SK-N-SH (cell line): ENCODE measurements around the gene ABCD1. TPM values are rescaled to one million over a fixed set of nuclear protein-coding genes. Genes with fewer than 3 reads are reported as not detected.

Experiments used
- CTCF ChIA-PET: fragments of 300-600, 350-600 bp; formaldehyde crosslinking; extraction: SDS; loops from one replicate; lab custom pipeline; 2021; lab: Yijun Ruan, JAX
- POLR2A ChIA-PET: fragments of 350-600 bp; sonication (Branson Sonifier 250); formaldehyde crosslinking; extraction: SDS; loops from one replicate; lab custom pipeline; 2020; ENCODE audit warnings: antibody characterized with exemption, inconsistent platforms; lab: Yijun Ruan, JAX
- DNase-seq: peaks from one replicate; pipeline ENCODE4 v3.0.0; 2012
- H2AFZ ChIP-seq: fragments of 200-600 bp; sonication (generic); 2 replicates; pipeline ENCODE4 v1.8.1; 2016; ENCODE audit warnings: antibody characterized with exemption, mild to moderate bottlenecking, low read depth
- H3F3A ChIP-seq: fragments of 200-600 bp; sonication (generic); replicated peaks from 2 replicates; pipeline ENCODE3; 2016; ENCODE audit warnings: antibody characterized with exemption, mild to moderate bottlenecking; ENCODE audit not compliant: insufficient read depth
- H3K27ac ChIP-seq, 2 experiments: fragments of 200-500 bp in 1 of 2; fragments of 200-600 bp in 1 of 2; sonication (Bioruptor generic) in 1 of 2; sonication (generic), shearing (Covaris generic) in 1 of 2; 2 replicates each; pipeline versions ENCODE4 v1.5.1 to v1.6.1; 2014 to 2016; ENCODE audit warnings: low read depth in 2 of 2, inconsistent platforms in 1 of 2, low read length in 1 of 2, mild to moderate bottlenecking in 1 of 2, mixed read lengths in 1 of 2
- H3K27me3 ChIP-seq: fragments of 200-600 bp; sonication (generic), shearing (Covaris generic); 2 replicates; pipeline ENCODE4 v1.6.1; 2016; ENCODE audit warnings: mixed run types; ENCODE audit not compliant: insufficient read depth
- H3K36me3 ChIP-seq, 2 experiments: fragments of 200-500 bp in 1 of 2; fragments of 200-600 bp in 1 of 2; sonication (Bioruptor generic) in 1 of 2; sonication (generic) in 1 of 2; replicated peaks in 1 of 2; 2 replicates each; pipeline versions ENCODE3 to v1.5.1; 2014 to 2016; ENCODE audit warnings: low read length in 1 of 2, mild to moderate bottlenecking in 1 of 2; ENCODE audit not compliant: insufficient read depth in 2 of 2, control insufficient read depth in 1 of 2
- H3K4me1 ChIP-seq, 2 experiments: fragments of 200-500 bp in 1 of 2; fragments of 200-600 bp in 1 of 2; sonication (Bioruptor generic) in 1 of 2; sonication (generic), shearing (Covaris generic) in 1 of 2; 2 replicates each; pipeline versions ENCODE4 v1.5.1 to v1.6.1; 2014 to 2016; ENCODE audit warnings: low read depth in 1 of 2, low read length in 1 of 2, mixed run types in 1 of 2; ENCODE audit not compliant: insufficient read depth in 2 of 2, control insufficient read depth in 1 of 2
- H3K4me2 ChIP-seq: fragments of 200-600 bp; sonication (generic), shearing (Covaris generic); 2 replicates; pipeline ENCODE4 v1.6.1; 2017; ENCODE audit warnings: mixed run types
- H3K4me3 ChIP-seq, 2 experiments: fragments of 200-500 bp in 1 of 2; fragments of 200-600 bp in 1 of 2; sonication (Bioruptor generic) in 1 of 2; sonication (generic), shearing (Covaris generic) in 1 of 2; 2 replicates each; pipeline versions ENCODE4 v1.5.1 to v1.8.1; 2014 to 2016; ENCODE audit warnings: low read depth in 2 of 2, inconsistent platforms in 1 of 2, low read length in 1 of 2, mild to moderate bottlenecking in 1 of 2, mixed read lengths in 1 of 2, moderate library complexity in 1 of 2
- H3K79me2 ChIP-seq: fragments of 200-600 bp; sonication (generic); 2 replicates; pipeline ENCODE4 v1.8.1; 2017; ENCODE audit warnings: mild to moderate bottlenecking; ENCODE audit not compliant: insufficient read depth
- H3K9ac ChIP-seq: fragments of 200-600 bp; sonication (generic); 2 replicates; pipeline ENCODE4 v1.6.1; 2017; ENCODE audit warnings: mixed run types
- H3K9me2 ChIP-seq: fragments of 200-600 bp; sonication (generic); 2 replicates; pipeline ENCODE4 v1.6.1; 2017; ENCODE audit warnings: mixed run types
- H3K9me3 ChIP-seq: fragments of 200-600 bp; sonication (generic); 2 replicates; pipeline ENCODE4 v1.6.1; 2017; ENCODE audit warnings: mixed run types, mild to moderate bottlenecking, moderate library complexity
- H4K20me1 ChIP-seq: fragments of 200-600 bp; sonication (generic); 2 replicates; pipeline ENCODE4 v1.6.1; 2017; ENCODE audit warnings: mild to moderate bottlenecking, mixed run types; ENCODE audit not compliant: insufficient read depth
- EP300 ChIP-seq, 2 experiments: IDR thresholded peaks; 2 replicates each; pipeline versions ENCODE4 v1.4.0 to v1.6.1; 2012; ENCODE audit warnings: borderline replicate concordance in 1 of 2, low read depth in 1 of 2, low read length in 1 of 2
- EZH2phosphoT487 ChIP-seq: fragments of 200-600 bp; sonication (generic); IDR thresholded peaks from 2 replicates; pipeline ENCODE4 v1.6.1; 2017; ENCODE audit warnings: low read depth, mixed run types, mild to moderate bottlenecking, antibody characterized with exemption, moderate library complexity, borderline replicate concordance
- JUND ChIP-seq: IDR thresholded peaks from 2 replicates; pipeline ENCODE4 v1.4.0; 2012
- MEF2A ChIP-seq: IDR thresholded peaks from 2 replicates; pipeline ENCODE4 v1.4.0; 2012; ENCODE audit warnings: low read depth, borderline replicate concordance
- NRF1 ChIP-seq: IDR thresholded peaks from 2 replicates; pipeline ENCODE4 v1.6.1; 2012; ENCODE audit warnings: low read depth, mild to moderate bottlenecking, low read length
- RCOR1 ChIP-seq: fragments of 150-350 bp; IDR thresholded peaks from 2 replicates; pipeline ENCODE4 v1.6.1; 2017; ENCODE audit warnings: antibody characterized with exemption, low read length
- RFX5 ChIP-seq: IDR thresholded peaks from 2 replicates; pipeline ENCODE4 v1.6.1; 2012; ENCODE audit warnings: mild to moderate bottlenecking, improper control_type of control experiment, low read length
- TAF1 ChIP-seq: IDR thresholded peaks from 2 replicates; pipeline ENCODE4 v1.6.1; 2012; ENCODE audit warnings: low read depth, mild to moderate bottlenecking, low read length, moderate library complexity, borderline replicate concordance
- YY1 ChIP-seq: IDR thresholded peaks from 2 replicates; pipeline ENCODE4 v1.4.0; 2012; ENCODE audit warnings: low read depth, mild to moderate bottlenecking
- WGBS: methylation state at CpG from one replicate; pipeline ENCODE4 v1.1.6; 2017; ENCODE audit warnings: low lambda C conversion rate; 5-methylcytosine and 5-hydroxymethylcytosine counted together
- polyA plus RNA-seq, 3 experiments: library from polyadenylated mRNA; depleted of rRNA; stranded (reverse); fragments of >200 nt; gene quantifications; 2 replicates each; pipeline ENCODE4 v1.2.3, GENCODE V29; 2012
- TF ChIP-seq, protein P1 (sequence below): IDR thresholded peaks from 2 replicates; pipeline ENCODE4; 2012
- TF ChIP-seq, protein P2 (sequence below): IDR thresholded peaks from 2 replicates; pipeline ENCODE4 v1.4.0; 2012; ENCODE audit warnings: low read depth, borderline replicate concordance
- TF ChIP-seq, protein P3 (sequence below): fragments of 200-600 bp; sonication (generic); IDR thresholded peaks from 2 replicates; pipeline ENCODE4 v1.6.1; 2017; ENCODE audit warnings: antibody characterized with exemption, mild to moderate bottlenecking, moderate library complexity
- TF ChIP-seq, protein P4 (sequence below): fragments of 150-350 bp; IDR thresholded peaks from 2 replicates; pipeline ENCODE4 v1.6.1; 2016; ENCODE audit warnings: mild to moderate bottlenecking, low read depth, low read length
- TF ChIP-seq, protein P5 (sequence below): fragments of 150-350 bp; IDR thresholded peaks from 2 replicates; pipeline ENCODE4 v1.6.1; 2017; ENCODE audit warnings: antibody characterized with exemption, low read length, low read depth, borderline replicate concordance
- TF ChIP-seq, protein P6 (sequence below): IDR thresholded peaks from 2 replicates; pipeline ENCODE4 v1.4.0; 2012; ENCODE audit warnings: low read depth, borderline replicate concordance

The ABCD1 gene
- polyA plus RNA-seq, 1 of the 3 experiments (the other 2 are of a cell fraction): 7.9 TPM

DNA sequence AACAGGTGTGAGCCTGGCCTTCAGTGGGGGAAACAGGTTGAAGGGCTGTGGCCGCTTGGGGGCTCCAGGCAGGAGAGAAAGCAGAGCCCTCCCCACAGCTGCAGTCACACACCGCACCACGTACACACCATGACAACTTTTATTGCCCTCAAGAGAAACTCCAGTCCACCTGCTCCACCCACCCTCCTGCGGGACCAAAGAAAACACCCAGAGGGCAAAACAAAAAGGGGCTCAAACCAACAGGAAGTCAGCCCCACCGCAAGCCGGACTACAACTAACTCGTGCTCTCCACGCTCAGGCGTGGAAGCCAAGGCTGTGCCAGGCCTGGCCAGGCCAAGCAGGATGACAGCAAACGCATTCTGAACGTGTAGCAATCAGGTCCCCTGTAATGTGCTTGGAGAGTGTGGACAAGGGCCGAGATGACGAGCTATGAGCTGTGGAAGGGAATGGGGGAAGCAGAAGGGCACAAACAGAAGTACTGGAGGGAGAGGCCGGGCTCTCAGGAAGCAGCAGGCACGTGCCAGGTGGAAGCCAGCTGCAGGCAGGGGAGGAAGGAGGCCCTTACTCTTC lies 24.2 kb upstream of the ABCD1 start:
- H2AFZ ChIP-seq: no peak overlapping the region
- no peaks in the 10 kb centered on the region for H3F3A ChIP-seq
- no peaks in the 10 kb centered on the region for H3K9me3 ChIP-seq
- H3K4me1 ChIP-seq: no peaks in the 10 kb centered on the region
- no peak overlapping the region for H3K9ac ChIP-seq
- TF ChIP-seq, protein P1, sequence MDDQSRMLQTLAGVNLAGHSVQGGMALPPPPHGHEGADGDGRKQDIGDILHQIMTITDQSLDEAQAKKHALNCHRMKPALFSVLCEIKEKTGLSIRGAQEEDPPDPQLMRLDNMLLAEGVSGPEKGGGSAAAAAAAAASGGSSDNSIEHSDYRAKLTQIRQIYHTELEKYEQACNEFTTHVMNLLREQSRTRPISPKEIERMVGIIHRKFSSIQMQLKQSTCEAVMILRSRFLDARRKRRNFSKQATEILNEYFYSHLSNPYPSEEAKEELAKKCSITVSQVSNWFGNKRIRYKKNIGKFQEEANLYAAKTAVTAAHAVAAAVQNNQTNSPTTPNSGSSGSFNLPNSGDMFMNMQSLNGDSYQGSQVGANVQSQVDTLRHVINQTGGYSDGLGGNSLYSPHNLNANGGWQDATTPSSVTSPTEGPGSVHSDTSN: no peak
- TF ChIP-seq, protein P2, sequence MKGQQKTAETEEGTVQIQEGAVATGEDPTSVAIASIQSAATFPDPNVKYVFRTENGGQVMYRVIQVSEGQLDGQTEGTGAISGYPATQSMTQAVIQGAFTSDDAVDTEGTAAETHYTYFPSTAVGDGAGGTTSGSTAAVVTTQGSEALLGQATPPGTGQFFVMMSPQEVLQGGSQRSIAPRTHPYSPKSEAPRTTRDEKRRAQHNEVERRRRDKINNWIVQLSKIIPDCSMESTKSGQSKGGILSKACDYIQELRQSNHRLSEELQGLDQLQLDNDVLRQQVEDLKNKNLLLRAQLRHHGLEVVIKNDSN: no peak
- TF ChIP-seq, protein P3, sequence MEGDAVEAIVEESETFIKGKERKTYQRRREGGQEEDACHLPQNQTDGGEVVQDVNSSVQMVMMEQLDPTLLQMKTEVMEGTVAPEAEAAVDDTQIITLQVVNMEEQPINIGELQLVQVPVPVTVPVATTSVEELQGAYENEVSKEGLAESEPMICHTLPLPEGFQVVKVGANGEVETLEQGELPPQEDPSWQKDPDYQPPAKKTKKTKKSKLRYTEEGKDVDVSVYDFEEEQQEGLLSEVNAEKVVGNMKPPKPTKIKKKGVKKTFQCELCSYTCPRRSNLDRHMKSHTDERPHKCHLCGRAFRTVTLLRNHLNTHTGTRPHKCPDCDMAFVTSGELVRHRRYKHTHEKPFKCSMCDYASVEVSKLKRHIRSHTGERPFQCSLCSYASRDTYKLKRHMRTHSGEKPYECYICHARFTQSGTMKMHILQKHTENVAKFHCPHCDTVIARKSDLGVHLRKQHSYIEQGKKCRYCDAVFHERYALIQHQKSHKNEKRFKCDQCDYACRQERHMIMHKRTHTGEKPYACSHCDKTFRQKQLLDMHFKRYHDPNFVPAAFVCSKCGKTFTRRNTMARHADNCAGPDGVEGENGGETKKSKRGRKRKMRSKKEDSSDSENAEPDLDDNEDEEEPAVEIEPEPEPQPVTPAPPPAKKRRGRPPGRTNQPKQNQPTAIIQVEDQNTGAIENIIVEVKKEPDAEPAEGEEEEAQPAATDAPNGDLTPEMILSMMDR: no peak
- TF ChIP-seq EZH2phosphoT487 (no peak), RFX5 (no peak), JUND (no peak), TAF1 (no peak), MEF2A (no peak), NRF1 (no peak), YY1 (no peak), RCOR1 (no peak), EP300 (IDR thresholded peaks at IDR 0.05; ENCODE audit: borderline replicate concordance in 1 of 2, low read depth in 1 of 2, low read length in 1 of 2) (no peak)
- TF ChIP-seq, protein P4, sequence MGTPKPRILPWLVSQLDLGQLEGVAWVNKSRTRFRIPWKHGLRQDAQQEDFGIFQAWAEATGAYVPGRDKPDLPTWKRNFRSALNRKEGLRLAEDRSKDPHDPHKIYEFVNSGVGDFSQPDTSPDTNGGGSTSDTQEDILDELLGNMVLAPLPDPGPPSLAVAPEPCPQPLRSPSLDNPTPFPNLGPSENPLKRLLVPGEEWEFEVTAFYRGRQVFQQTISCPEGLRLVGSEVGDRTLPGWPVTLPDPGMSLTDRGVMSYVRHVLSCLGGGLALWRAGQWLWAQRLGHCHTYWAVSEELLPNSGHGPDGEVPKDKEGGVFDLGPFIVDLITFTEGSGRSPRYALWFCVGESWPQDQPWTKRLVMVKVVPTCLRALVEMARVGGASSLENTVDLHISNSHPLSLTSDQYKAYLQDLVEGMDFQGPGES: no peak
- TF ChIP-seq, protein P5, sequence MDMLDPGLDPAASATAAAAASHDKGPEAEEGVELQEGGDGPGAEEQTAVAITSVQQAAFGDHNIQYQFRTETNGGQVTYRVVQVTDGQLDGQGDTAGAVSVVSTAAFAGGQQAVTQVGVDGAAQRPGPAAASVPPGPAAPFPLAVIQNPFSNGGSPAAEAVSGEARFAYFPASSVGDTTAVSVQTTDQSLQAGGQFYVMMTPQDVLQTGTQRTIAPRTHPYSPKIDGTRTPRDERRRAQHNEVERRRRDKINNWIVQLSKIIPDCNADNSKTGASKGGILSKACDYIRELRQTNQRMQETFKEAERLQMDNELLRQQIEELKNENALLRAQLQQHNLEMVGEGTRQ: no peak
- TF ChIP-seq, protein P6, sequence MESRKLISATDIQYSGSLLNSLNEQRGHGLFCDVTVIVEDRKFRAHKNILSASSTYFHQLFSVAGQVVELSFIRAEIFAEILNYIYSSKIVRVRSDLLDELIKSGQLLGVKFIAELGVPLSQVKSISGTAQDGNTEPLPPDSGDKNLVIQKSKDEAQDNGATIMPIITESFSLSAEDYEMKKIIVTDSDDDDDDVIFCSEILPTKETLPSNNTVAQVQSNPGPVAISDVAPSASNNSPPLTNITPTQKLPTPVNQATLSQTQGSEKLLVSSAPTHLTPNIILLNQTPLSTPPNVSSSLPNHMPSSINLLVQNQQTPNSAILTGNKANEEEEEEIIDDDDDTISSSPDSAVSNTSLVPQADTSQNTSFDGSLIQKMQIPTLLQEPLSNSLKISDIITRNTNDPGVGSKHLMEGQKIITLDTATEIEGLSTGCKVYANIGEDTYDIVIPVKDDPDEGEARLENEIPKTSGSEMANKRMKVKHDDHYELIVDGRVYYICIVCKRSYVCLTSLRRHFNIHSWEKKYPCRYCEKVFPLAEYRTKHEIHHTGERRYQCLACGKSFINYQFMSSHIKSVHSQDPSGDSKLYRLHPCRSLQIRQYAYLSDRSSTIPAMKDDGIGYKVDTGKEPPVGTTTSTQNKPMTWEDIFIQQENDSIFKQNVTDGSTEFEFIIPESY: no peak
- no peaks in the 10 kb centered on the region for H3K9me2 ChIP-seq
- H3K4me3 ChIP-seq: no peak overlapping the region
- ChIA-PET POLR2A (no interaction called here), CTCF (interaction anchor here (1.1 kb wide), 1 partner anchor 64 kb away, joined by 3 read pairs; the partner anchor contains the start of gene PLXNB3)
- no peak for DNase-seq
- no peak overlapping the region for H3K4me2 ChIP-seq
- peaks cover 9% of the 10 kb centered on the region; the same call in 1 of the 2 replicates for H3K27me3 ChIP-seq
- H3K36me3 ChIP-seq: peaks cover 0 to 4% of the 10 kb centered on the region in 2 experiments
- no peak overlapping the region for H3K27ac ChIP-seq
- 50% methylated on average over 13 of the region's 15 CpGs for WGBS
- H3K79me2 ChIP-seq: no peaks in the 10 kb centered on the region
- H4K20me1 ChIP-seq: no peaks in the 10 kb centered on the region
